ENCODE results near the gene PIGM.

Gene PIGM

DNA sequence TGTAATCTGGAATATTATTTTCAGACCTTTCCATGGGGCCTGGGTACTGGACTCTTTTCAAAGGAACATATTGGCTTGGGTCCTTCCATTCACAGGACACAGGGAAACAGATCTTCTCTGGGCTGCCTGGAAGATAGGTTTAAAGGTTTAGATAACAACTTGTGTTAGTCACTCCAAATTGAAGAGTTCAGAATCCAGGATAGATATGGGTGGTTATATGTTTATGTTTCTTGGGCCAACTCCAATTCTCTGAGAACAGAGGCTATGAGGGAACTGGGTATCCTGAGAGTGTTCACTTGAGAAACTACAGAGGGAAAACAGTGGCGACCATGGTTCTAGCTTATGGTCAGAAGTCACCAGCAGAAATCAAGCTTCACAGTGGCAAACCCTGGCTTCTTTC is 8.7 kb upstream of the PIGM start:
- no peaks in the 10 kb centered on the region for H3K9me2 ChIP-seq (ENCODE audit: low read depth, low read length)
- H3K9ac ChIP-seq (ENCODE audit: low read length): no peak overlapping the region
- H3K36me3 ChIP-seq (ENCODE audit: insufficient read depth, low read length): no peaks in the 10 kb centered on the region
- H3K9me3 ChIP-seq (ENCODE audit: low read length): no peaks in the 10 kb centered on the region
- no peak overlapping the region for H3K4me2 ChIP-seq (ENCODE audit: low read length)
- no peaks in the 10 kb centered on the region for H3K79me2 ChIP-seq (ENCODE audit: insufficient read depth, low read length)
- no peaks in the 10 kb centered on the region for H4K20me1 ChIP-seq (ENCODE audit: insufficient read depth, low read length)
- TF ChIP-seq EZH2 (IDR thresholded peaks at IDR 0.05; ENCODE audit: borderline replicate concordance, low read length): no peak
- TF ChIP-seq, protein P1, sequence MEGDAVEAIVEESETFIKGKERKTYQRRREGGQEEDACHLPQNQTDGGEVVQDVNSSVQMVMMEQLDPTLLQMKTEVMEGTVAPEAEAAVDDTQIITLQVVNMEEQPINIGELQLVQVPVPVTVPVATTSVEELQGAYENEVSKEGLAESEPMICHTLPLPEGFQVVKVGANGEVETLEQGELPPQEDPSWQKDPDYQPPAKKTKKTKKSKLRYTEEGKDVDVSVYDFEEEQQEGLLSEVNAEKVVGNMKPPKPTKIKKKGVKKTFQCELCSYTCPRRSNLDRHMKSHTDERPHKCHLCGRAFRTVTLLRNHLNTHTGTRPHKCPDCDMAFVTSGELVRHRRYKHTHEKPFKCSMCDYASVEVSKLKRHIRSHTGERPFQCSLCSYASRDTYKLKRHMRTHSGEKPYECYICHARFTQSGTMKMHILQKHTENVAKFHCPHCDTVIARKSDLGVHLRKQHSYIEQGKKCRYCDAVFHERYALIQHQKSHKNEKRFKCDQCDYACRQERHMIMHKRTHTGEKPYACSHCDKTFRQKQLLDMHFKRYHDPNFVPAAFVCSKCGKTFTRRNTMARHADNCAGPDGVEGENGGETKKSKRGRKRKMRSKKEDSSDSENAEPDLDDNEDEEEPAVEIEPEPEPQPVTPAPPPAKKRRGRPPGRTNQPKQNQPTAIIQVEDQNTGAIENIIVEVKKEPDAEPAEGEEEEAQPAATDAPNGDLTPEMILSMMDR (IDR thresholded peaks at IDR 0.05; ENCODE audit: low read length): no peak
- H3F3A ChIP-seq (ENCODE audit: insufficient read depth, low read length): no peaks in the 10 kb centered on the region
- H3K27me3 ChIP-seq (ENCODE audit: insufficient read depth, low read length): no peaks in the 10 kb centered on the region
- H3K27ac ChIP-seq (ENCODE audit: low read depth, low read length, poor library complexity, severe bottlenecking): no peak overlapping the region
- no peak overlapping the region for H3K4me3 ChIP-seq (ENCODE audit: low read depth, low read length, poor library complexity, severe bottlenecking)
- no peak overlapping the region for H2AFZ ChIP-seq (ENCODE audit: low read length)
- no peaks in the 10 kb centered on the region for H3K4me1 ChIP-seq (ENCODE audit: insufficient read depth, low read length, severe bottlenecking)

DNA sequence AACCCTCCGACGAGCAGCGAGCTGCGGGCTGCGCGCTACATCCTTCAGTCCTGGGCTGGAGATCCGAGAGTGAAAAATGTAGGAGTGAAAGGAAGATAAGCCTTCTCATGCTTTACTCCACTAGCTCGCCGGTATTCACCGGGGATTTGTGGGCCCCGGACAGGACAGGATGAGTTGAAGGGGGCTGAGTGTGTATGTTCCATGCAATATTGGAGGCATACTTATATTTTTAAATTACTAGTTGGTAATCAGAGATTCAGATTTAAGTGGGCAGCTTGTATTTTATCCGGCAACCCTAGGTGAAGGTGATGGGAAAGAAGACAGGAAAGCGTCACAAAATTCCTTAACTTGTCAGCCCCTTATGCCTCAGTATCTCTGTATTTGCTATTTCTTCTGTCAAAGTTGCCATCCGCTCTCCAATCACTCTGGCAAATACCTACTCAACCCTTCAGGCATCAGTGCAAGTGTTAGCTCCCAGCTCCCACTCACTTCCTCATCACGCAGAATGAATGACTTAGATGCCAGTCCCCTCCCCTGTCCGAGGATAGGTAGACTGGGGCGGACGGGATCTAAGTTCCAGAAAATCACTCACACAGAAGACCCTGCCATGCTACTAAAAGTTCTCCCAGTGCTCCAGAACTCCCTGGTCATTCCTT is 503 bp upstream of the PIGM start:
- Histone ChIP-seq H3K9ac (ENCODE audit: low read length) (peak overlapping the region; percentile 67), H3K4me1 (ENCODE audit: insufficient read depth, low read length, severe bottlenecking) (peaks cover 29% of the 10 kb centered on the region), H3K4me2 (ENCODE audit: low read length) (peak overlapping the region; percentile 73), H3K27ac (ENCODE audit: low read depth, low read length, poor library complexity, severe bottlenecking) (no peak overlapping the region), H3K9me3 (ENCODE audit: low read length) (no peaks in the 10 kb centered on the region), H4K20me1 (ENCODE audit: insufficient read depth, low read length) (no peaks in the 10 kb centered on the region), H3K36me3 (ENCODE audit: insufficient read depth, low read length) (peaks cover 4% of the 10 kb centered on the region; the same call in 1 of the 2 replicates), H3F3A (ENCODE audit: insufficient read depth, low read length) (no peaks in the 10 kb centered on the region), H3K4me3 (ENCODE audit: low read depth, low read length, poor library complexity, severe bottlenecking) (peak overlapping the region; percentile 74), H2AFZ (ENCODE audit: low read length) (peak overlapping the region; percentile 56), H3K9me2 (ENCODE audit: low read depth, low read length) (no peaks in the 10 kb centered on the region), H3K79me2 (ENCODE audit: insufficient read depth, low read length) (no peaks in the 10 kb centered on the region), H3K27me3 (ENCODE audit: insufficient read depth, low read length) (no peaks in the 10 kb centered on the region)
- no peak for TF ChIP-seq EZH2 (IDR thresholded peaks at IDR 0.05; ENCODE audit: borderline replicate concordance, low read length)
- TF ChIP-seq, protein P1 (IDR thresholded peaks at IDR 0.05; ENCODE audit: low read length): no peak

DNA sequence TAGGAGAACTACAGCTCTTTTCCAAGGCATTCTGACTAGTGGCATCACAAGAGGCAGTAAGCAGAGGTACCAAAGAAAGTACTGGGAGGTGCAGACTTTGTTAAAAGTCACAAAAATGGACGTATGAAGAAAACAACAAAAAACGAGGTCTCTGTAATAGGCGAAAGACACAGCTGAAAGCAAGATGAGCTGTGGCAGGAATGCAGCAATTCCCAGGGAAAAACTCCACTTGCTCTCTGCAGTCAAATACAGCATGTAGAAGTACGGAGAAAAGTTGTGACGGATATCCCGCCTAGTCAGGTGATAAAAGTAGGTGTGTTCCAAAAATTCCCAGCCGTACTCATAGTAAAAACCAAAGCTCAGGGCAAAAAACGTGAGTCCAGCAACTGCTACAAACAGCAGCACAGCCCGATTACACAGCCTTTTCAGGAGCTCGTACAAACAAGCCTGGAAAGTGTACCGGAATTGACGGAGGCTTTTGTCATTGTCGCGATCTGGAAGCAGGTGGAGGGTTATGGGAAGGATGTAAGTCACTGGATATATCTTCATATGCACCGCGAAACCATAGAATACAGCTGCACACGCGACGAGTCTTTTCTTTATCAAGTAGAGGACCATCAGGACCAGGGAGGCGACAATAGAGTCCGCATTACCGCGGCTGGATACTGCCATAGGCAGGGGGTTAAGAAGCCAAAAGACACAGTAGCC is 979 bp downstream of the PIGM start:
- Histone ChIP-seq H3K4me2 (ENCODE audit: low read length) (peak overlapping the region; percentile 73), H3K9ac (ENCODE audit: low read length) (peak overlapping the region; percentile 61), H3F3A (ENCODE audit: insufficient read depth, low read length) (no peaks in the 10 kb centered on the region), H3K27ac (ENCODE audit: low read depth, low read length, poor library complexity, severe bottlenecking) (no peak overlapping the region), H3K79me2 (ENCODE audit: insufficient read depth, low read length) (no peaks in the 10 kb centered on the region), H3K27me3 (ENCODE audit: insufficient read depth, low read length) (no peaks in the 10 kb centered on the region), H3K9me2 (ENCODE audit: low read depth, low read length) (no peaks in the 10 kb centered on the region), H4K20me1 (ENCODE audit: insufficient read depth, low read length) (no peaks in the 10 kb centered on the region), H3K4me3 (ENCODE audit: low read depth, low read length, poor library complexity, severe bottlenecking) (peak overlapping the region; percentile 74), H3K4me1 (ENCODE audit: insufficient read depth, low read length, severe bottlenecking) (peaks cover 29% of the 10 kb centered on the region), H3K36me3 (ENCODE audit: insufficient read depth, low read length) (peaks cover 4% of the 10 kb centered on the region; the same call in 1 of the 2 replicates), H3K9me3 (ENCODE audit: low read length) (no peaks in the 10 kb centered on the region), H2AFZ (ENCODE audit: low read length) (no peak overlapping the region)
- TF ChIP-seq, protein P1 (IDR thresholded peaks at IDR 0.05; ENCODE audit: low read length): no peak
- TF ChIP-seq EZH2 (IDR thresholded peaks at IDR 0.05; ENCODE audit: borderline replicate concordance, low read length): no peak

Data from OCI-LY1 (cell line).